ENCODE data around the gene TXNDC16.

The TXNDC16 gene

DNA sequence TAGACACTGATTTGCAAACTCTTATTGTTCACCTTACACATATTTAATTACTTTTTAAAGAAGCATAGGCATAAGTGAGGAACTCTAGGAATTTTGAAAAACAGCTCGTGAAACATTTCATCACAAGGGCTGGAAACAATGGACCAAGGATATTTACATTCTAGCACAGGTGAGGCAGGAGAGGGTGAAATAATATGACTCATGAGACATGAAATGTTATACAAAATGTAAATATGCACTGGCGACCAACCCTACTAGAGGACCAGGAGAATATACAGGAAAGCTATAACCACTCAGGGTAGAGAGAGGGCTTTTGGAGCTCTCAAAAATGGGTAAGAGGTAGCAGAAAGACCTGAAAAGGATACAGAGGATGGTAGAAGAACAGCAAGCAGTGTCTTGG is 122.9 kb downstream of the TXNDC16 start (continued):
- TF ChIP-seq, protein P1, sequence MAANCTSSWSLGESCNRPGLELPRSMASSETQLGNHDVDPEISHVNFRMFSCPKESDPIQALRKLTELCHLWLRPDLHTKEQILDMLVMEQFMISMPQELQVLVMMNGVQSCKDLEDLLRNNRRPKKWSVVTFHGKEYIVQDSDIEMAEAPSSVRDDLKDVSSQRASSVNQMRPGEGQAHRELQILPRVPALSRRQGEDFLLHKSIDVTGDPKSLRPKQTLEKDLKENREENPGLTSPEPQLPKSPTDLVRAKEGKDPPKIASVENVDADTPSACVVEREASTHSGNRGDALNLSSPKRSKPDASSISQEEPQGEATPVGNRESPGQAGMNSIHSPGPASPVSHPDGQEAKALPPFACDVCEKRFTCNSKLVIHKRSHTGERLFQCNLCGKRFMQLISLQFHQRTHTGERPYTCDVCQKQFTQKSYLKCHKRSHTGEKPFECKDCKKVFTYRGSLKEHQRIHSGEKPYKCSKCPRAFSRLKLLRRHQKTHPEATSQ (tag by site-specific recombination; IDR thresholded peaks at IDR 0.05): no peak
- no peak for TF ChIP-seq ZBTB48 (tag by site-specific recombination; IDR thresholded peaks at IDR 0.05)

DNA sequence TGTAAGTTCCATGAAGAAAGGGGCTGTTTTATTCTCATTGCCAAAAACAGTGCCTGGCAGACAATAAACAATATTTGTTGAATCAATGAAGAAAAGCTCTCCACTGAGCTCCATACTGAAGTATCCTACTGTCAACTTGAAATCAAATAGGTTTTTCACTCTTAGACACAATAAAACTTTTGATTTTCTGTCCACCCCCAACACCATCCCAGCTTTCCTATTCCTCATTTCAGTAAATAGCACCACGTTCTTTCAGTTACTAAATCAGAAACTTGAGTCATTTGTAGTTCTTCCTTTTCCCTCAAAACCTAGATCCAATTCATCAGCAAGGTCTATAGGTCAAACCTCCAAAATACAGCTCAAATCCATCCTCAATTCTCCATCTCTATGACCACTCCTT is 124.8 kb downstream of the TXNDC16 start:
- CTCF ChIA-PET: interaction anchor here (1.0 kb wide), 1 partner anchor 19 kb away, joined by 3 read pairs; no protein-coding TSS in a partner anchor
- no peak overlapping the region for H3K4me3 ChIP-seq (ENCODE audit: low read depth, low read length)
- no peaks in the 10 kb centered on the region for H3K36me3 ChIP-seq (ENCODE audit: control insufficient read depth in 2 of 2, insufficient read depth in 1 of 2, low read length in 2 of 2)
- no peaks in the 10 kb centered on the region for H3K9me3 ChIP-seq (ENCODE audit: control insufficient read depth, insufficient read depth, low read depth, low read length)
- H3K4me1 ChIP-seq (ENCODE audit: control insufficient read depth, insufficient read depth, low read length): peaks cover 6% of the 10 kb centered on the region
- POLR2A ChIA-PET: no interaction called here
- TF ChIP-seq ZNF660 (tag by site-specific recombination; IDR thresholded peaks at IDR 0.05) (no peak), ZBTB8A (tag by site-specific recombination; IDR thresholded peaks at IDR 0.05) (no peak), ZNF223 (tag by site-specific recombination; IDR thresholded peaks at IDR 0.05) (no peak), ZNF596 (tag by site-specific recombination; IDR thresholded peaks at IDR 0.05) (no peak), ZIC2 (tag by site-specific recombination; IDR thresholded peaks at IDR 0.05) (no peak), SP3 (tag by site-specific recombination; IDR thresholded peaks at IDR 0.05) (no peak), ZNF221 (tag by site-specific recombination; IDR thresholded peaks at IDR 0.05; ENCODE audit: borderline replicate concordance) (no peak), ZBTB21 (tag by site-specific recombination; IDR thresholded peaks at IDR 0.05) (no peak), ZNF140 (tag by site-specific recombination; IDR thresholded peaks at IDR 0.05) (no peak), ZNF621 (tag by site-specific recombination; IDR thresholded peaks at IDR 0.05) (no peak), ZNF473 (tag by site-specific recombination; IDR thresholded peaks at IDR 0.05) (no peak), ZNF335 (tag by site-specific recombination; conservative IDR thresholded peaks at IDR 0.05) (no peak), BCL11B (tag by site-specific recombination; IDR thresholded peaks at IDR 0.05; ENCODE audit: low read depth) (no peak), ZNF561 (tag by site-specific recombination; IDR thresholded peaks at IDR 0.05; ENCODE audit: borderline replicate concordance) (no peak)
- TF ChIP-seq, protein P1 (tag by site-specific recombination; IDR thresholded peaks at IDR 0.05): no peak
- TF ChIP-seq, protein P2, sequence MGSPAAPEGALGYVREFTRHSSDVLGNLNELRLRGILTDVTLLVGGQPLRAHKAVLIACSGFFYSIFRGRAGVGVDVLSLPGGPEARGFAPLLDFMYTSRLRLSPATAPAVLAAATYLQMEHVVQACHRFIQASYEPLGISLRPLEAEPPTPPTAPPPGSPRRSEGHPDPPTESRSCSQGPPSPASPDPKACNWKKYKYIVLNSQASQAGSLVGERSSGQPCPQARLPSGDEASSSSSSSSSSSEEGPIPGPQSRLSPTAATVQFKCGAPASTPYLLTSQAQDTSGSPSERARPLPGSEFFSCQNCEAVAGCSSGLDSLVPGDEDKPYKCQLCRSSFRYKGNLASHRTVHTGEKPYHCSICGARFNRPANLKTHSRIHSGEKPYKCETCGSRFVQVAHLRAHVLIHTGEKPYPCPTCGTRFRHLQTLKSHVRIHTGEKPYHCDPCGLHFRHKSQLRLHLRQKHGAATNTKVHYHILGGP (tag by site-specific recombination; IDR thresholded peaks at IDR 0.05): no peak
- TF ChIP-seq, protein P3, sequence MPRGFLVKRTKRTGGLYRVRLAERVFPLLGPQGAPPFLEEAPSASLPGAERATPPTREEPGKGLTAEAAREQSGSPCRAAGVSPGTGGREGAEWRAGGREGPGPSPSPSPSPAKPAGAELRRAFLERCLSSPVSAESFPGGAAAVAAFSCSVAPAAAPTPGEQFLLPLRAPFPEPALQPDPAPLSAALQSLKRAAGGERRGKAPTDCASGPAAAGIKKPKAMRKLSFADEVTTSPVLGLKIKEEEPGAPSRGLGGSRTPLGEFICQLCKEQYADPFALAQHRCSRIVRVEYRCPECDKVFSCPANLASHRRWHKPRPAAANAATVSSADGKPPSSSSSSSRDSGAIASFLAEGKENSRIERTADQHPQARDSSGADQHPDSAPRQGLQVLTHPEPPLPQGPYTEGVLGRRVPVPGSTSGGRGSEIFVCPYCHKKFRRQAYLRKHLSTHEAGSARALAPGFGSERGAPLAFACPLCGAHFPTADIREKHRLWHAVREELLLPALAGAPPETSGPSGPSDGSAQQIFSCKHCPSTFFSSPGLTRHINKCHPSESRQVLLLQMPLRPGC (tag by site-specific recombination; IDR thresholded peaks at IDR 0.05): no peak
- TF ChIP-seq, protein P4, sequence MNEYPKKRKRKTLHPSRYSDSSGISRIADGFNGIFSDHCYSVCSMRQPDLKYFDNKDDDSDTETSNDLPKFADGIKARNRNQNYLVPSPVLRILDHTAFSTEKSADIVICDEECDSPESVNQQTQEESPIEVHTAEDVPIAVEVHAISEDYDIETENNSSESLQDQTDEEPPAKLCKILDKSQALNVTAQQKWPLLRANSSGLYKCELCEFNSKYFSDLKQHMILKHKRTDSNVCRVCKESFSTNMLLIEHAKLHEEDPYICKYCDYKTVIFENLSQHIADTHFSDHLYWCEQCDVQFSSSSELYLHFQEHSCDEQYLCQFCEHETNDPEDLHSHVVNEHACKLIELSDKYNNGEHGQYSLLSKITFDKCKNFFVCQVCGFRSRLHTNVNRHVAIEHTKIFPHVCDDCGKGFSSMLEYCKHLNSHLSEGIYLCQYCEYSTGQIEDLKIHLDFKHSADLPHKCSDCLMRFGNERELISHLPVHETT (tag by site-specific recombination; IDR thresholded peaks at IDR 0.05): no peak
- TF ChIP-seq, protein P5, sequence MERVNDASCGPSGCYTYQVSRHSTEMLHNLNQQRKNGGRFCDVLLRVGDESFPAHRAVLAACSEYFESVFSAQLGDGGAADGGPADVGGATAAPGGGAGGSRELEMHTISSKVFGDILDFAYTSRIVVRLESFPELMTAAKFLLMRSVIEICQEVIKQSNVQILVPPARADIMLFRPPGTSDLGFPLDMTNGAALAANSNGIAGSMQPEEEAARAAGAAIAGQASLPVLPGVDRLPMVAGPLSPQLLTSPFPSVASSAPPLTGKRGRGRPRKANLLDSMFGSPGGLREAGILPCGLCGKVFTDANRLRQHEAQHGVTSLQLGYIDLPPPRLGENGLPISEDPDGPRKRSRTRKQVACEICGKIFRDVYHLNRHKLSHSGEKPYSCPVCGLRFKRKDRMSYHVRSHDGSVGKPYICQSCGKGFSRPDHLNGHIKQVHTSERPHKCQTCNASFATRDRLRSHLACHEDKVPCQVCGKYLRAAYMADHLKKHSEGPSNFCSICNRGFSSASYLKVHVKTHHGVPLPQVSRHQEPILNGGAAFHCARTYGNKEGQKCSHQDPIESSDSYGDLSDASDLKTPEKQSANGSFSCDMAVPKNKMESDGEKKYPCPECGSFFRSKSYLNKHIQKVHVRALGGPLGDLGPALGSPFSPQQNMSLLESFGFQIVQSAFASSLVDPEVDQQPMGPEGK (tag by site-specific recombination; IDR thresholded peaks at IDR 0.05): no peak
- TF ChIP-seq, protein P6, sequence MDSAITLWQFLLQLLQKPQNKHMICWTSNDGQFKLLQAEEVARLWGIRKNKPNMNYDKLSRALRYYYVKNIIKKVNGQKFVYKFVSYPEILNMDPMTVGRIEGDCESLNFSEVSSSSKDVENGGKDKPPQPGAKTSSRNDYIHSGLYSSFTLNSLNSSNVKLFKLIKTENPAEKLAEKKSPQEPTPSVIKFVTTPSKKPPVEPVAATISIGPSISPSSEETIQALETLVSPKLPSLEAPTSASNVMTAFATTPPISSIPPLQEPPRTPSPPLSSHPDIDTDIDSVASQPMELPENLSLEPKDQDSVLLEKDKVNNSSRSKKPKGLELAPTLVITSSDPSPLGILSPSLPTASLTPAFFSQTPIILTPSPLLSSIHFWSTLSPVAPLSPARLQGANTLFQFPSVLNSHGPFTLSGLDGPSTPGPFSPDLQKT (IDR thresholded peaks at IDR 0.05; ENCODE audit: borderline replicate concordance, low read depth, low read length): no peak
- H3K27ac ChIP-seq (ENCODE audit: extremely low read depth, low read depth, low read length): no peak overlapping the region

Data from HEK293 (cell line).